Hippocampal formation (tissue), 2 donors: Measurements from ENCODE around the gene MTARC2.
"Not testable (repeated sequence)": the region's sequence is repeated elsewhere in the genome, so short reads cannot be mapped to it uniquely, and the experiment has no call there.

ENCODE experiments used
- DNase-seq, 2 donors: peaks; one replicate each; lab custom pipeline; 2025; lab: John Stamatoyannopoulos, UW

The MTARC2 gene

GRCh38 chr1:220732621-220733020 is 15.5 kb upstream of the MTARC2 start:
- DNase-seq: no peak

DNA sequence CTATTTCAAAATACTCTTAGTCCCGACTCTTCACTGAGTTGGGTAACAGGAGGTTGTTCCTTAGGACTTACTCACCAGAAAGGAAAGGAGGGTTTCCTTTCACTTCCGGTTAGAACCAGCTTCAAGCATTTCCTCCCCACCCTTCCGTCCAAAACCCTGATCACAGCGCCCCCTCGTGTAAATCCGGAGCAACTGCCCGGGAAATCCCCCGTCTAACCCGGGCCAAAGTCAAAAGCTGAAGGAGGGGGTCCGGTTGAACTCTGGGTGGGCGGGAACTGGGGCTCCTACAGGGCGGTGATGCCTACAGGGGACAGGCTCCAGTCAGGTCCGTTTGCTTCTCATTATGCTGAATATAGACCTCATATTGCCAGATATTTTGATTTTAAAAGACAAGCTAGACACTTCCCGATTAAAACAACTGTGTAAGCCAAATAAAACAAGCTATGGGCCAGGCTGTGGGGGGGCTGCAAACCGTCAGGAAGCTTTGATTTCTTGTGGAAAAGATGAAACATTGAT is 15.0 kb upstream of the MTARC2 start:
- peak; percentile 25 for DNase-seq

DNA sequence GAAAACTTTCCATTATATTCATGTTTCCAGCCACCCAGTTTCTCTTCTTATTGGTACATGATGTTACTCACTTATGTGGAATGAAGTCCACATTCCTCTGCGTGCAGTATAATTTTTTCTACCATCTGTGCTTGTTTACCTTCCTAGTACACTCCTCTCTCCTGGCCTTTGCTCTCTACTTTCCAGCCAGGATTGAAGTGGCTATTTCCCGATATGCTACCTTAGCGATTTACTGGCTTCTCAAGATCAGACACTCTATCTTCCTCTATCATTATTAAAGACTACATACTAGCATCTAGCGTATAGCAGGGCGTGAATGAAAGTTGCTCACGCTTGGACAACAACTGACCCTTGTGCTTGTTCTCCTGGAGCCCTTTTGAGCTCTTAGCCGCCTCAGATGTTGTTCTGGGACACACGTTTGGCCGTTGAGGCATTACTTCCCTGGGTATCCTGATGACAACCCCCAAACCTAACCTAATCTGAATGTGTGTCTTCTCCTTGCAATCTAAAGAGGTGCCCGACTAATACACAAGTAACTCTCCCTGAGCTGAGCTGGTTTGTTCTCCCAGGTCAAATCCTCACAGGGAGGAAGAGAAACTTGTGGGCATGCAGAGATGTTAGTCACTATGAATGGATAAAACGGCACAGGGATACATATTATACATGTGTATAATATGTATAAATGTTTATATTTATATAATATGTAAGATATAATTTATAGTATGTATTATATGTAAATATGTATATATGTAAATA is 13.4 kb upstream of the MTARC2 start:
- no peak for DNase-seq

GRCh38 chr1:220736283-220736682 is 11.8 kb upstream of the MTARC2 start:
- not testable (repeated sequence) for DNase-seq

GRCh38 chr1:220741349-220741748 is 6.8 kb upstream of the MTARC2 start:
- no peak for DNase-seq

DNA sequence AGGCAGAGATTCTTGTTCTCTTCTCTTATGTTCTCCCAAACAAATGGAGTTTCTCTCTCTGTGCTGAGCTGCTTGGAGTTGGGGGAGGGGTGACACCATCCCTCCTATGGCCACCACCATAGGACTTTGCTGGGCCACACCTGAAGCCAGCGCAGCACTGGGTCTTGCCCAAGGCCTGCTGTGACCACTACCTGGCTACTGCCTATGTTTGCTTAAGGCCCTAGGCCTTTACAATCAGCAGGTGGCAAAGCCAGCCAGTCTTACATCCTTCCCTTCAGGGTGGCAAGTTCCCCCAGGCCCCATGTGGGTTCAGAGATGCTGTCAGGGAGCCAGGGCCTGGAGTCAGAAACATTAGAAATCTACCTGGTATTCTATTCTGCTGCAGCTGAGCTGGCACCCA is 6.3 kb upstream of the MTARC2 start:
- DNase-seq: no peak

GRCh38 chr1:220742520-220742919 is 5.6 kb upstream of the MTARC2 start:
- no peak for DNase-seq

DNA sequence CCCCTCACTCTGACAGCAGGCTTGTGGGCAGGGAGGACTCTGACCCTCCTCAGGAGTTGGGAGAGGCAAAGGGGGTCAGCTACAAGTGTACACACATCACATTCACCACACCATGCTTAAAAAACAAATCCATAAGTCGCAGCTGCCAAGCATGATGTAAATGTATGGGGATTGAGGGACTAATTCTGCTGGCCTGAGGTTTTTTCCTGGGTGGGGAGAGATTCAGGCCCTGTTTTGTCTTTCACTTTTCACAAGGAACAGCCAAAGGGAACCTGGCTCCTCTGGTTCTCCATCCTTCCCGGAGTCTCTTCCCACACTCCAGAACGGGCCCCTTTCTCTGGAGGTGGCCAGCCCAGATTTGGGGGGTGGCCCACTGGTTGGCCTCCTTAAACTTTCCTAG is 1.3 kb upstream of the MTARC2 start:
- no peak for DNase-seq

DNA sequence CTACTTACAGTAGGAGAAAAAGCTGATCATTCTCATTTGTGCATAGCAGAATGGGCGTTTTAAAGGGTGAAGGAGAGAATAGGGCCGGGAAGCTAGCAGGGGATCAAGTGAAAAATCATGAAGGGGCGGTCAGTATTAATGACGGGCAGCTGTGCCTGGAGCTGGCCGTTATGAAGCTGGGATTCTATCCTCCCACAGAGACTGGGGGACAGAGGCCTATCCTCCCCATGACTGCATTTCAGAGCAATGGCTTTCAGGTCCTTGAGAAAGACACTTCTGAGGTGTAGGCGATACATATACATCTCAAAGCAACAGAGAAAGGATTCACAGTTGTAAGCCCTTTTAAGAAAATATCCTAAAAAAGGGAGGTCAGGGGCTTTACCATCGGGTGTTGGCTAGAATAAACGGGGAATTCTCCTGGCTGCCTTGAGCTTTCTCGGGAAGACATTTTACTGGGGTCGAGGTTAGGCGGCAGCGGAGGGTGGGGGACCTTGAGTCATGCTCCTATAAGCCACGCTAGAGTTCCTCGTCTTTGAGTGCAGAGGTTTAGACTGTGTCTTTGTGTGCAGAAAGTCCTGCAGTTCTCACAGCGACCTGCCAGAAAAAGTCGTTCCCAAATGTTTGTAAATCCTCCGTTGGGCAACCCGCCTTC is 559 bp upstream of the MTARC2 start:
- no peak for DNase-seq

DNA sequence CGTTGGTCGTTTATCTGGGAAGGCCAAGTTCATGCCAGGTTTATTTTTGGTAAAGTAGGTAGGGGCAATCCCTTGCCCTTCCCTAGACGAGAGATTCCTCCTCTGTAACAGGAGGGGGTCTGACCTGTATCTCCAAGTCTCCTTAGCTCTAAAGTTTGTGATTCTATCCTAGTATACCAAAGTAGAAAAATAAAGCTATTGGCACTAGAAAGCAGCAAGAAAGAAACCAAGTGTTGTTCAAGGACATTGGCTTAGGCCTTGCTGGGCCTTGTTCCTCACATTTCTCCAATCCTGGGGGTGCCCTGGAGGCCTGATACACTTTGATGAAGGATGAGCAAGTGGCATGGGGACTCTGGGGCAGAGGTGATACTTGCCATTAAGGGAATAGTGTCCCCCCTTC is 814 bp downstream of the MTARC2 start:
- DNase-seq: no peak

DNA sequence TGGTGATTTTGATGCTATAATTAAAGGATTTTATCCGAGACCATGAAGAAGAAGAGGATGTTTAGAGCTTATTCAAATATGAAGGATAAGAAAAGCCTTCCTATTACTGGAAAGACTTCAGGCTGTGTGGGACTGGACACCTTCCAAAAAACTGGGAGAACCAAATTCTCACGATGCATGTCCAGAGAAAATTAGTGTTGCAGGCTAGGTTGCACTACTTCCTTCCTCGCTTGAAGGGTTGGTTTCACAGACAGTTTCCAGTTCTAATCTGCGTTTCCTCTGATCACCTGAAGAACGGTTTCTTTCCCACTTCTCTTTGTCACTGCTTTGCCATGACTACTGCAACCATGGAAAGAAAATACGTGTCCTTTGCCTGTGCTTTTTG is 2.0 kb downstream of the MTARC2 start:
- no peak for DNase-seq

DNA sequence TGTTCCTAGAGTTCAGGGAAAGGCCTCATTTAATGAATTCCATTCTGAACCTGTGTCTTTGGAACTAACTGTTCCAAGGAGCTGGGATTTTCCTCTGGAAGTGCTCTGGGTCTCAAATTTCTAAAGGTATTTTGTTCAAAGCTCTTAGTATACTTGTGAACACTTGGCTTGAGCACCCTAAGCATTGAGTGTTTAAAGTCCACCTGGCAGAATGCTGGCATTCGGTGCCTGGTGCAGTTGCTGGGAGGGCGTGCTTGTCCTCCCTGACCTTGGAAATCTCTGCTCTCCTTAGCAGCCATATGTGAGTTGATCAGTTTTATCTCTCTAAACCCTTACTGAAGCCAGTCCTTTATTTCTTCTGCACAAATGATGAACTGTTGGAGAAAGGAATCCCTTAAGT is 3.0 kb downstream of the MTARC2 start:
- no peak for DNase-seq

DNA sequence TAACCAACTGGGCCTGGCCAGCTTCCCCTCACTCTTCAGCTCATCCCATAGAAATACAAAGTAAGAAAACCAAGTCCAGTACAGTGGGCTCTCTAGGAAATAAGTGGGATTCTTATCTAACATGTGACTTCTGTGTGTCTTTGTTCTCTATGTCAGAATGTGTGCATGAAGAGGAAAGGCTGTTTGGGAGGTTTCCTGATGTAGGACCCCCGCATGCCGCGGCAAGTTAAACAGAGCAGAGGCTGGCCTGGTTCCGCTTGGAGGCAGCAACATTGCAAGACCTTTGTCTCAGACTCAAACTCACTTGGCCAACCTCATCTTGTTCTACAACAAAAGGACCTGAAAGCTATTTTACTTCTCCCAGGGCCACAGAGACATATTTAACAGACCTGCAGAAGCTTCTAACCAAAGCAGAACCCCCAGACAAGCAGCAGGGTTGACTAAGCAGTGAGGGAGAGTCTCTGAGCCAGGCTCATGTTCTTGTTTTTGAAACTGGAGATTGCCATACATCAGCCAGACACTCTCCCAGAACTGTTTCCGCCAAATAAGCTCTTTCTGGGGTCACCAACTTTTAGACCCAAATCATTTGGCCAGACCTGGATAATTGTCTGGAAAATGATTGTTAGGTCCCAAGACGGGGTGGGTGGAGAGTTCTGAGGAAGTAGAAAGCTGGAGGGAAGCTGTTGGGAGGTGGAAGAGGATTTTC is 6.2 kb downstream of the MTARC2 start:
- no peak for DNase-seq

DNA sequence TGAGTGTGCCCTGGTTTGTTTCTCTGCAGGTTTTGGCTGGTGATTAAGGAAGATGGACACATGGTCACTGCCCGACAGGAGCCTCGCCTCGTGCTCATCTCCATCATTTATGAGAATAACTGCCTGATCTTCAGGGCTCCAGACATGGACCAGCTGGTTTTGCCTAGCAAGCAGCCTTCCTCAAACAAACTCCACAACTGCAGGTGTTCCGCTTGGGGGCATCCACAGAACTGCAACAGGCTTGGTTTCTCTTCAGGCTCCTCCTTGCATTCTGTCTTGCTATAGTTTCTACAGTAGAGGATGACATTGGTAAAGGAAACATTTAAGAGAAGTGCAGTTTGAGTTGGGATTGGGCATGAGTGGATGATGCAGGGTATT is 6.8 kb downstream of the MTARC2 start:
- DNase-seq: no peak

DNA sequence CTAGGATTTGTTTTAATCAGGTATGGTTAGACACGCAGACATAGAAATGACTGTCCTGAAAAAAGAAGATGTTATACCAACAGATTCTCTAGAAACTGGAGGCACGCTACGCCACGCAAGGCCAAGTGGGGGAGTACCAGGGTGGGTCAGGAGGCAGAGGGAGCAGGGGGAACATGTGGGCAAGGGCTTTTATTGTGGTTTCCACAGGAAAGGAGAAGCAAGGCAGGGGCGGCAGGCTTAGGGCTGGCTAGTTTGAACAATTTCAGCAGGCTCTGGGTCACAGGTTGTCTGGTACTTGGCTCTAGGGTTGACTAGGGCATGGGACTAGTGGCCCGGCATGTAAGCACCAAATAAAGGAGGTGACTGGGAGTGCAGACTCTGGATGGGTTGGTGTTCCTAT is 7.2 kb downstream of the MTARC2 start:
- DNase-seq: no peak

DNA sequence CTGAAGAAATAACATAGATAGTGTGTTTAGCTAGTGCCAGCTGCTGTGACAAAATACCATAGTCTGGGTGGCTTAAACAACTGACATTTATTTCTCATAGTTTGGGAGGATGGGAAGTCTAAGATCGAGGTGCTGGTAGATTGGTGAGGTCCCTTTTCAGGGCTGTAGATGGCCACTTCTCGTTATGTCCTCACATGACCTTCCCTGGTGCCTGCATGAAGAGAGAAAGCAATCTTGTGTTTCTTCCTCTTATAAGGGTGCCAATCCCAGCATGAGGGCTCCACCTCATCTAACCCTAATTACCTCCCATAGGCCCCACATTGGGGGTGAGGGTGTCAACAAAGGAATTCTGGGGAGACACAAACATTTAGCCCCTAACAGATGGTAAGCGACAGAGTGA is 9.3 kb downstream of the MTARC2 start:
- no peak for DNase-seq

- DNase-seq: no peak
Observed at GRCh38 chr1:220759147-220759546, 11.0 kb downstream of the MTARC2 start.

DNA sequence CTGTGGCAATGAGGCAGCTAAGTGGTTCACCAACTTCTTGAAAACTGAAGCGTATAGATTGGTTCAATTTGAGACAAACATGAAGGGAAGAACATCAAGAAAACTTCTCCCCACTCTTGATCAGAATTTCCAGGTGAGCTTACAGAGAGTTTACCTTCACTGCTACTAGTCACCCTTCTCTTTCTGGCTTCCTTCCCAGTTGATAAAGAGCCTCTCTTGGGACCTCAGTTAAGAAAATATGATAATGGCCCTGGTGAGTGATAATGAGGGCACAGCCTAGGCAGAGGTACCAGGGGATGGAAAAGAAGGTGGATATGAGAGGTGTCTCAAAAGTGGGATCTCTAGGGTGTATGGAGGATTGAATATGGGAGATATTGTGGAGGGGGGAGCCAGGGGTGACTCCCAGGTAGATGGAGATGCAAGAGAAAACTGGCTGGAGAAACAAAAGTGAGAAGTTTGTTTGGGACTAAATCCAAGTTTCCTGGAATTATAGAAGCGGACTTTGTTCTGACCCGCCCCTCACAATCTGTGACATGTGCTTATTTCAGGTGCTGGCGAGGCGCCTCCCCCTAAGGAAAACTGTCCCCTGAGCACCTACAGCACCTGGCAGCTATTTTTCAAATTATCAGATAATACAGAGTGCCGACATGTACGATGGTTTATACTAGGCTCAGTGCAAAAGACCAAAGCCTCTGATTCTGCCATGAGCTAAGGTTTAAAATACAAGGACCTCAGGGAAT is 13.7 kb downstream of the MTARC2 start:
- no peak for DNase-seq

GRCh38 chr1:220764757-220765156 is 16.6 kb downstream of the MTARC2 start:
- DNase-seq: no peak

- no peak for DNase-seq
Observed at GRCh38 chr1:220767312-220768125, 19.4 kb downstream of the MTARC2 start.

- no peak for DNase-seq
Observed at GRCh38 chr1:220768126-220768601, 20.0 kb downstream of the MTARC2 start.
